ENCODE measurements around the gene WWOX. TPM values are rescaled to one million over a fixed set of nuclear protein-coding genes. Genes with fewer than 3 reads are reported as not detected.
"Not testable (repeated sequence)": the region's sequence is repeated elsewhere in the genome, so short reads cannot be mapped to it uniquely, and the experiment has no call there.

The WWOX gene
- total and polyA plus RNA-seq, 2 experiments from 2014 or later = 17.0 to 39.8 TPM

DNA sequence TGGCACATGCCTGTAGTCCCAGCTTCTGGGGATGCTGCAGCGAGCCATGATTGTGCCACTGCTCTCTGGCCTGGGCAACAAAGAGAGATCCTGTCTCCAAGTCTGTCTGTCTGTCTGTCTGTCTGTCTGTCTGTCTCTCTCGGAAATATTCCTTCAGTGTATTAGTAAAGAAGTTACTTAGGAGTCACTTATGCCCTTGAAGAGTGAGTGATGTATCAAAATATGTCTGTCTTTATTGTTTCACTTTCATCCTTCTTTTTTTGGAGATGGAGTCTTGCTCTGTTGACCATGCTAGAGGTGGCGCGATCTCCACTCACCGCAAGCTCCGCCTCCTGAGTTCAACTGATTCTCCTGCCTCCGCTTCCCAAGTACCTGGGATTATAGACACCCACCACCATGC, 410.5 kb downstream of the WWOX start:
- Histone ChIP-seq H4K20me1 (ENCODE audit: insufficient read depth, poor library complexity, severe bottlenecking) (no peaks in the 10 kb centered on the region), H3K36me3 (replicated peaks; ENCODE audit: insufficient read depth, low read depth) (no peaks in the 10 kb centered on the region), H3K9me2 (replicated peaks; ENCODE audit: insufficient read depth) (no peaks in the 10 kb centered on the region), H3K4me2 (no peak overlapping the region), H3K79me2 (no peaks in the 10 kb centered on the region), H3K27me3 (no peaks in the 10 kb centered on the region), H3K27ac (no peak overlapping the region), H3K4me3 (no peak overlapping the region), H2AFZ (no peak overlapping the region), H3K4me1 (ENCODE audit: insufficient read depth) (peaks cover 6% of the 10 kb centered on the region), H3K9me3 (ENCODE audit: low read depth) (no peaks in the 10 kb centered on the region)
- TF ChIP-seq EZH2 (IDR thresholded peaks at IDR 0.05; ENCODE audit: borderline replicate concordance) (no peak), EZH2phosphoT487 (IDR thresholded peaks at IDR 0.05; ENCODE audit: low read depth, severe bottlenecking, unreplicated experiment) (no peak)
- TF ChIP-seq, protein P1, sequence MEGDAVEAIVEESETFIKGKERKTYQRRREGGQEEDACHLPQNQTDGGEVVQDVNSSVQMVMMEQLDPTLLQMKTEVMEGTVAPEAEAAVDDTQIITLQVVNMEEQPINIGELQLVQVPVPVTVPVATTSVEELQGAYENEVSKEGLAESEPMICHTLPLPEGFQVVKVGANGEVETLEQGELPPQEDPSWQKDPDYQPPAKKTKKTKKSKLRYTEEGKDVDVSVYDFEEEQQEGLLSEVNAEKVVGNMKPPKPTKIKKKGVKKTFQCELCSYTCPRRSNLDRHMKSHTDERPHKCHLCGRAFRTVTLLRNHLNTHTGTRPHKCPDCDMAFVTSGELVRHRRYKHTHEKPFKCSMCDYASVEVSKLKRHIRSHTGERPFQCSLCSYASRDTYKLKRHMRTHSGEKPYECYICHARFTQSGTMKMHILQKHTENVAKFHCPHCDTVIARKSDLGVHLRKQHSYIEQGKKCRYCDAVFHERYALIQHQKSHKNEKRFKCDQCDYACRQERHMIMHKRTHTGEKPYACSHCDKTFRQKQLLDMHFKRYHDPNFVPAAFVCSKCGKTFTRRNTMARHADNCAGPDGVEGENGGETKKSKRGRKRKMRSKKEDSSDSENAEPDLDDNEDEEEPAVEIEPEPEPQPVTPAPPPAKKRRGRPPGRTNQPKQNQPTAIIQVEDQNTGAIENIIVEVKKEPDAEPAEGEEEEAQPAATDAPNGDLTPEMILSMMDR (IDR thresholded peaks at IDR 0.05; ENCODE audit: poor library complexity) = no peak
- 98% methylated on average over 7 of the region's 7 CpGs for WGBS (ENCODE audit: low lambda C conversion rate, missing lambda C conversion rate)
- DNase-seq (ENCODE audit: low spot score) = no peak

GRCh38 chr16:78510496-78510895, 411.0 kb downstream of the WWOX start:
- TF ChIP-seq EZH2phosphoT487 (IDR thresholded peaks at IDR 0.05; ENCODE audit: low read depth, severe bottlenecking, unreplicated experiment) = no peak
- TF ChIP-seq EZH2 (IDR thresholded peaks at IDR 0.05; ENCODE audit: borderline replicate concordance) = no peak
- TF ChIP-seq, protein P1 (IDR thresholded peaks at IDR 0.05; ENCODE audit: poor library complexity) = no peak
- Histone ChIP-seq H3K4me3 (no peak overlapping the region), H3K79me2 (no peaks in the 10 kb centered on the region), H3K36me3 (replicated peaks; ENCODE audit: insufficient read depth, low read depth) (no peaks in the 10 kb centered on the region), H3K9me3 (ENCODE audit: low read depth) (no peaks in the 10 kb centered on the region), H2AFZ (no peak overlapping the region), H3K9me2 (replicated peaks; ENCODE audit: insufficient read depth) (no peaks in the 10 kb centered on the region), H3K4me2 (no peak overlapping the region), H4K20me1 (ENCODE audit: insufficient read depth, poor library complexity, severe bottlenecking) (no peaks in the 10 kb centered on the region), H3K27me3 (no peaks in the 10 kb centered on the region), H3K4me1 (ENCODE audit: insufficient read depth) (peaks cover 6% of the 10 kb centered on the region), H3K27ac (no peak overlapping the region)
- no peak for DNase-seq (ENCODE audit: low spot score)
- 88% methylated on average over 4 of the region's 4 CpGs for WGBS (ENCODE audit: low lambda C conversion rate, missing lambda C conversion rate)

- no peak overlapping the region for H3K4me2 ChIP-seq
- no peak overlapping the region for H3K4me3 ChIP-seq
- 95% methylated on average over 3 of the region's 3 CpGs for WGBS (ENCODE audit: low lambda C conversion rate, missing lambda C conversion rate)
- no peak overlapping the region for H3K27ac ChIP-seq
- no peaks in the 10 kb centered on the region for H3K9me3 ChIP-seq (ENCODE audit: low read depth)
- H3K36me3 ChIP-seq (replicated peaks; ENCODE audit: insufficient read depth, low read depth) = no peaks in the 10 kb centered on the region
- no peaks in the 10 kb centered on the region for H3K27me3 ChIP-seq
- TF ChIP-seq EZH2 (IDR thresholded peaks at IDR 0.05; ENCODE audit: borderline replicate concordance) (no peak), EZH2phosphoT487 (IDR thresholded peaks at IDR 0.05; ENCODE audit: low read depth, severe bottlenecking, unreplicated experiment) (no peak)
- TF ChIP-seq, protein P1 (IDR thresholded peaks at IDR 0.05; ENCODE audit: poor library complexity) = no peak
- H2AFZ ChIP-seq = no peak overlapping the region
- no peaks in the 10 kb centered on the region for H4K20me1 ChIP-seq (ENCODE audit: insufficient read depth, poor library complexity, severe bottlenecking)
- no peaks in the 10 kb centered on the region for H3K79me2 ChIP-seq
- H3K4me1 ChIP-seq (ENCODE audit: insufficient read depth) = no peaks in the 10 kb centered on the region
- no peak for DNase-seq (ENCODE audit: low spot score)
- H3K9me2 ChIP-seq (replicated peaks; ENCODE audit: insufficient read depth) = no peaks in the 10 kb centered on the region
These were observed 414.4 kb downstream of the WWOX start for GRCh38 chr16:78513838-78514237.

- H3K79me2 ChIP-seq; H4K20me1 ChIP-seq (ENCODE audit: insufficient read depth, poor library complexity, severe bottlenecking); H3K27ac ChIP-seq; H3K4me1 ChIP-seq (ENCODE audit: insufficient read depth); H3K4me3 ChIP-seq; DNase-seq (ENCODE audit: low spot score); H3K36me3 ChIP-seq (replicated peaks; ENCODE audit: insufficient read depth, low read depth); H3K4me2 ChIP-seq; H3K27me3 ChIP-seq; H2AFZ ChIP-seq; H3K9me3 ChIP-seq (ENCODE audit: low read depth); H3K9me2 ChIP-seq (replicated peaks; ENCODE audit: insufficient read depth): not testable (repeated sequence)
- WGBS (ENCODE audit: low lambda C conversion rate, missing lambda C conversion rate) = 97% methylated on average over 9 of the region's 9 CpGs
These were observed 415.4 kb downstream of the WWOX start for GRCh38 chr16:78514888-78515287.

Data from hepatocyte (in vitro differentiated cells).